NCI-H2227 (cell line): ENCODE measurements around the gene PAPOLG.
"Not testable (repeated sequence)": the region's sequence is repeated elsewhere in the genome, so short reads cannot be mapped to it uniquely, and the experiment has no call there.

Experiments
- DNase-seq: peaks from one replicate; lab custom pipeline; 2025; ENCODE audit not compliant: unreplicated experiment; lab: John Stamatoyannopoulos, UW

The PAPOLG gene

DNA sequence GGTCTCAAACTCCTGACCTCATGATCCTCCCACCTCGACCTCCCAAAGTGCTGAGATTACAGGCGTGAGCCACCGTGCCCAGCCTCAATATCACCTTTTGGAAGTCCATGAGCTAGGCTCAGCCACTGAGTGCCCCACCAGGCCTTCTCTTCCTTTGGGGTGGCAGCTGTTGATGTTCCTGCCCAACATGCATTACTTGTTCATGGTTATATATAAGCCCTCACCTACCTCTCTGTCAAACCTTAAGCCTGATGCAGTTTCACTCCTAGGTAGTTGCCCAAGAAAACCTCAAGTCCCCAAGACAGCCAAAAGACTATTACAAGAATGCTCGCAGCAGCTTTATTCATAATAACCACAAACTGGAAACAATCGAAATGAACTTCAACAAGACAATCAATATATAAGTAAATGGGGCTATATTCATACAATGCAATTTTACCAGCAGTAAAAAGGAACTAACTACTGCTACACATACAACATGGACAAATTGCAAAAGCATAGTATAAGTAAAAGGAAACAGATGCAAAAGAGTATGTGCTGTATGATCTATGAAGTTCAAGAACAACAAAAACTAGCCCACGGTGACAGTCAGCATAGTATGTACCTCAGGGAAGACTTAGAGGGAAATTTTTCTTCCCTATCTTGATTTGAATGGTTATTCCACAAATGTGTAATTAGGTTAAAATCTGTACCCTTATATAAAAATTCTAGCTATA is 65.7 kb downstream of the PAPOLG start:
- no peak for DNase-seq

DNA sequence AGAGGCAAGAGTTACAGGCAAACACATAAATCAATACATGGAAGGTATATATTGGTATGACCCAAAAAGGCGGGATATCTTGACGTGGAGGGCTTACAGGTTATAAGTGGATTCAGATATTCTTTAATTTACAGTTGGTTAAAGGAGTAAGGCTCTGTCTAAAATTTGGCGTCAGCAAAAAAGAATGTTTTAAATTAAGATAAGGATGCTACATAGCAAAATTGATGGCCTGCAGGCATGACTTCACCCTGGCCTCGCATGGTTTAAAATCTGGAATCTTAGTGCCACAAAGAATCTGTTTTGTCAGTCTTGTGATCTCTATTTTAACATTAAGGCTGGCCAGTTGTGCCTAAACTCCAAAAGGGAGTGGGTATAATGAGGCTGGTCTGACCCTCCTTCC is 66.9 kb downstream of the PAPOLG start:
- no peak for DNase-seq

DNA sequence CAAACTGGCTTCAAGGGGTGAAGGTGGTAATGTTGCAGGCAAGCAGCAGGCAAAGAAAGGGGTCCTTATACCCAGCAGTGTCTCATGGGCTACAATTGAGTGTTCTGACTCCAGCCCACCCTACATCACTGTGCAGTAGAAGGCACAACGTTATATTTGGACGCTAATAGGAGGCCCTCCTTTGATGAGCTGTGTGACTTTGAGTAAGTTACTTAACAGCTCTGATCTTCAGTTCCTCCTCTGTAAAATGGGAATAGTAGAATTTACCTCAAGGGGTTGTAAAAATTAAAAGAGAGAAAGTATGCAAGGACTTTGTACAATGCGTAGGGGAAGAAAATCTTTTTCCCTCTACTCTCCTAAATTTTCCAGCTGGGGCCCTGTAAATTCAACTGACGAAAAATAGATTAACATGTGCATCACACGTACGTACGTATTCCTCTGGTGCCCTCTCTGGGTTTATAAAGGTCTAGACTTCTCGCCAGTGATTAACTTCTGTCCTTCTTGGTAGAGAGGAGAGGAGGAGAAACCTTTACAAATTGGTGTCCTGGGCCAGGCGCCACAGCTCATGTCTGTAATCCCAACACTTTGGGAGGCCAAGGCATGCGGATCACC is 67.7 kb downstream of the PAPOLG start:
- no peak for DNase-seq

DNA sequence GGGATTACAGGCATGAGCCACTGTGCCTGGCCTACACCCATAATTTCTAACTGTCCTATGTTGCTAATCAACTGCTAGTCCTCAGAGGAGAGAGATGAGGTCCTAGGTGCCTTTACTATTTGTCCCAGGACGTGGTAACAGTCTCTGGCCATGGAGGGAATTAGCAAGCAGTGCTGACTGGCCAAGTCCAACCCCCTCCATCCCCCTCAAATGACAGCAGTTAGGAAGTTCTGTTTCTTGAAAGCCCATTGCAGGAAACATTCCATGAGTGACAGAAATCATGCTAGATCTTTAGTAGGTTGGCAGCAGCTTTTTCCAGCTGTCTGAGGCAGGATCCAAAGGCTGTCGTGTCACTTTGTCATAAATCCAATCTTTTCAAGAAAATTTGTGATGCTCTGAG is 69.6 kb downstream of the PAPOLG start:
- no peak for DNase-seq

DNA sequence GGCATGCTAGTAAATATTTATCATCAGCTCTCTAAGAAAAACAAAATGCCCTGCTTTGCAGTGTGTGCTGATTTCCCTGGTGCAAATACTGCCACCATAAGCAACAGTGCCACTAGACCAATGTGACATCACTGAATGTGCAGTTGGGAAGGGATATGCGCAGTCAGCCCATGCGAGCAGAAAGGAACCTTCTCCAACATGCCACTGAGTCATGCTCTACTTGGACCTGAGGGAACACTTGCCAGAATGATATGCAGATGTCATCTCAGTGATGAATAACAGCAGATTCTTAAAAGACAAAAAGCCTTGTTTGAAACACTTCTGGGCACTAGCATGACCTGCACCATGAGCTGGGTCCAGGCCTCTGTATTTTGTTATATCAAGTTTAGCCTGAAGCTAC is 70.0 kb downstream of the PAPOLG start:
- DNase-seq = no peak

DNA sequence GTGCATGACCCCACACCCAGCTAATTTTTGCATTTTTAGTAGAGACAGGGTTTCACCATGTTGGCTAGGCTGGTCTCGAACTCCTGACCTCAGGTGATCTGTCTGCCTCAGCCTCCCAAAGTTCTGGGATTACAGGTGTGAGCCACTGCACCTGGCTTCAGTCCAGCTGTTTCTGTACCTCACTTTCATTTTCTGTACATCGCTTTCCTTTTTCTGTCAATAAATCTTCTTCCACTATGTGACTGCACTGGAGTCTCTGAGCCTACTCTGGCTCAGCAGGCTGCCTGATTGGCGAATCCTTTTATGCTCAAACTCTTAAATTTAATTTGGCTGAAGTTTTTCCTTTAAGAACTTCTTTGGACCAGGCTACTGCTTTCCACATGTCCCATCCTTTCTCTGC is 70.8 kb downstream of the PAPOLG start:
- not testable (repeated sequence) for DNase-seq

DNA sequence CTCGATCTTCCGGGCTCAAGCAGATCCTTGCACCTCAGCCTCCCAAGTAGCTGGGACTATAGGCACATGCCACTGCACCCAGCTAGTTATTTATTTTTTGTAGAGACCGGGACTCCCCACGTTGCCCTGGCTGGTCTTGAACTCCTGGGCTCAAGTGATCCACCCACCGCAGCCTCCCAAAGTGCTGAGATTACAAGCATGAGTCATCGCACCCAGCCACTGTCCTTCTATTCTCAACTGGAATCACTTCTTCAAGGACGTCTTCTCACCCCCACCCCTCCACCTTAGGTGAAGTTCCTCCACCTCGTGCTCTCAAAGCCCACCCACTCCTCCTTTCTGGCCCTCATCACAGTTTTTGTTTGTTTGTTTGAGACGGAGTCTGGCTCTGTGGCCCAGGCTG is 71.3 kb downstream of the PAPOLG start:
- DNase-seq = no peak

DNA sequence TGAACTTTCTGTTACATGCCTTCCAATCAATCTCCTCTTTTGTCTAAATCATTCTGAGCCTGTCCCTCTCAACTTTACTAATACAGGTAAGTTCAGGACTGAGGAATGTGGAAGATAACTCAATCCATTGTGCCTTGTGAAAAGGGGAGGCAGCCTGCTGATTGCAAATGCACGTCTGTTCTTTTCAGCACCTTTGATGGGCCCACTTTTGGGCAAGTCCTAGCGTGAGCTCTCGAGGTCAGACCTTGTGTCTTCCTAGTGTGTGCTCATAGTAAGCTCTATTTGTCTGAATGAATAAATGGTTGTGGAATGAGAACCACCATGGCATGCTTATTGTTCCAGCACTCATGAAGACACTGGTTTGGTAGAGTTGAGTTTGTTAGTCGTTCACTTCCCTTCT is 74.9 kb downstream of the PAPOLG start:
- no peak for DNase-seq

DNA sequence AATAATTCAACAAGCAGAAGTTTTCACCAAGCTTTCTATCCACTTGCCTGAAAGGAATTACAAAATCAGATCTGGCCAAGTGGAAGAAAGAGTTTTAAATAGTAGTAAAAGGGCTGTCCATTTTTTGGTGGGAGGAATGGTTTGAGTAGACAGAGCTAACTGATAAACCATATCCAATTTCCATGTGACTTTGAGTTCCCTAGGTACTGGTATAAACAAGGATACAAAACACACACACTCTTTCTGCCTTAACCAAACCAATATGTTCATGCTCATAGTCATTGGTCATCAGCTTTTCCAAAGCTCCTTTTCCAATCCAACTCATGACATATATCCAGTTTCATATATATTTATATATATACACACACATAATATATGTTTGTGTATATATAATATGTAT is 75.9 kb downstream of the PAPOLG start:
- DNase-seq = no peak

DNA sequence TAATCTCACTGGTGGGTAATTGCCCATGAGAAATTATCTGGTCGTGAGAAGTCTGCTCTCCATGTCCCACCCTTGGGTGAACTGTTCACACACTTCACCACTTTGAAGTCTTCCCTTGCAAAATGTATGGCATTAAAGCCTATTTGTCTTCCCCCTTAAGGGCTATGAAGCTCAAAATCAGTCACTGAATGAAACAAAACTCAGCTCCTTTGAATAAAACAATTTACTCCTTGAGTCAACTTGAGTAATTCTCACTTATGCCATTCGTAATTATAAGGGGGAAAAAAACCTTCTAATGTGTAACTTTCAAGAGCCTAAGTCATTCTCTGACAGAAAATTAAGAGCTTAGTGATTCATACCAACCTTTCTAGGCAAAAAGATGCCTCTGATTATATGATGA is 76.6 kb downstream of the PAPOLG start:
- no peak for DNase-seq

DNA sequence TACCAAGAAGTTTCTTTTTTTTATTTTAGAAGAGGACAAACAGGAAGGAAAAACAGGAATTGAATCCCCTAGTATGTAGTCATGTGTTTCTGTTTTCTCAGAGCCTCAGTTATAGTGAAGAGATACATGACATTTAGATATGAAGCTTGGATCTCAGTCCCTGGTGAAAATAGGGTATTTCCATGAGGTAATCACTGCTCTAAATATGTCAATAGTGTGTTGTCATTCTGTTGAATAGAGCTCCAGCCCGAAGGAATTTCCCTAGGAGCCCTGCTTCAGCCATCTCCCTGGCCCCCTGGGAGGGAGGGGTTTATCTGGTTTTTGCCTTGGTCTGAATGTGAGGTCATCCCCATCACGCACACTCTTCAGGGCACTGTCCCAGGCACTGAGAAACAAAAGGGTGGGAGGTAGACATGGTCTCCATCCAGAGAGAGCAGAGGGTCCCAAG is 78.2 kb downstream of the PAPOLG start:
- no peak for DNase-seq

DNA sequence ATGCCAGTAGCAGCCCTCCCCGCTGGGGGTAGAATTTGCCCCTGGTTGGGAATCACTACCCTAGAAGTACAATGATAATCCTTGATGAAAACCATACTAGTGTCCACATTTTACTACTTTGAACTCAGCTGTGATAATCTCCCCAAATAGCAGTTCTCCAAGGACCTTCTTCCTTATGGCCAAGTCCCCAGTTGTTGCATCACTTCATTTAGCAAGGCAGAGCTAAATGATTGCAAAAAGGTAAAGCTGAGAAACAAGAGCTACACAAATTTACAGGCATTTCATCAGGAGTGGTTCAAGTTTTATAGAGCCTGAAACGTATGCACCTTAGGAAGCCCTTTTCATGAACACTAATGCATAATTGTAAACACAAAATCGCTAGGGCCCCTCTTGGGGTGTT is 80.4 kb downstream of the PAPOLG start:
- no peak for DNase-seq

DNA sequence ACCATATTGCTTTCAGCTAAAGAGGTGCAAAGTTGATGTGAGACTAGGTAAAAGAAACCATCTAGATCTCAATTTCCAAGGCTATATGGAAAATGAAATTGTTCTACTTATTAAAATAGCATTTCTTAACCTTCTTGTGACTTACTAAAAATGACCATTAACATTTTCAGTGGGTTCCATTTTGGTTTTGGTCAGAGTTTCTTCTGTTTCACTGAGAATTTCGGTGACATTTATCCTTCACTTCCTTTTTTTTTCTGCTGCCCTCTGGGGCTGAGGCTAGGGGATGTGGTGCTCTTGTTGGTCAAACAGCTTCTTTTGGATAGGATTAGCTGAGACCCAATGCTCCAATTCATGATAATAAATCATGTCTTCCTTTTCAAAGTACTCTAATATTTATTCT is 81.1 kb downstream of the PAPOLG start:
- DNase-seq = no peak

DNA sequence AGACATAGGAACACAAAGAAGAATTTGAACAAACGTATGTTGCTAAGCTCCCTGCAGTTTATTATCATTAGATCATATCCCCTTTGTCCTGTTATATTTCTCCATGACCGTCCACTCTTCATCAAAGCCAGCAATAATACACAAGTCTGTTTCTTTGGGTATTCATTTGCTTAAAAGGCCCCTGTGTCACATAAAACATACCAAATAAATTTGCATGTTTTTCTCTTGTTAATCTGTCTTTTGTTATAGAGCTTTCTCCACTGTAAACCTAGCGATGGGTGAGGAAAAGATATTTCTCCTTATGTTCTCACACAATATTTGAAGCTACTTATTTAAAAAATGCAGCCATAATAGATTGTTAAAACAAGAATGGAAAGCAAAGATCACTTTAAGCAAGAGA is 82.4 kb downstream of the PAPOLG start:
- DNase-seq = no peak

DNA sequence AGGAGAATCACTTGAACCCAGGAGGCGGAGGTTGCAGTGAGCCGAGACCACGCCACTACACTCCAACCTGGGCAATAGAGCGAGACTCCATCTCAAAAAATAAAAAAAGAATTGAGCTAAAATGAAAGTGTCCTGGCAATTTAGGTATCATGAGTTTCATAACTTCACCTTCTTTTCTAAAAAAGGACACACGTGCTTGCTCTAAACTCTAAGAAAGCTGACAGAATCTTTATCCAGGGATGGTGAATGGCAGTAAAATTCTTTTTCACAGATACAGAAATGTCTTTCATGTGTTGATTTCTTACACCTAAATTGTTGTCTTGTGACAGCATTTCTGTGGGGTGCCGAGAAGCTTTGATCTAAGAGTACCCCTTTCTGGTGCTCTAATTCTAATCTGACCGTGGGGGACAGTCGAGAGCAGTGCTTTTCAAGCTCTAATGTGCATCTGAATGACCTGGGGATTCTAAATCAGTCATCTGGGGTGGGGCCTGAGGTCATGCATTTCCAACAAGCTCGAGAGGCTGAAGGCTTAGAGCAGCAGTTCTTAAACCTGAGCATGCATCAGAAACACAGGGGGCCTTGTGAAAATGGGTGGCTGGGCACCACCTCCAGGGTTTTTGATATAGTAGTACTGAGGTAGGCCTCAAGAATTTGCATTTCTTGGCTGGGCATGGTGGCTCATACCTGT is 83.2 kb downstream of the PAPOLG start:
- no peak for DNase-seq

DNA sequence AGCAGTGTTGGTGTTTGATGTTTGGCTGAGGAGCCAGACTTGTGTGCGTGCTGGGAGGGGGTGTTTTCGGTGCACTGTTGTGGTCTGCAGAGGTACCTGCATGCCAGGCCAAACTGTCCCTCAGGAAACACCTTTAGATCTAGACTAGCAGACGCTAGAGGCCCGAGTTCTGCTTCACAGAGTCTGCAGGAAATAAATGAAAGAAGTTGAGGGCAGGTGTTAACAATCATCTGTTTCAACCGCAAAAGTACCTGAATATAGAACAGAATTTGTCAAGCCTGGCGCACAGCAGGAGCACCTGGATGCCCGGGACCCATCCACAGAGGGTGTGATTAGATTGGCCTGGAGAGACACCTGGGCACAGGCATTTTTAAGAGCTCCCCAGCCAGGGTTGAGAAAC is 84.8 kb downstream of the PAPOLG start:
- DNase-seq = no peak

DNA sequence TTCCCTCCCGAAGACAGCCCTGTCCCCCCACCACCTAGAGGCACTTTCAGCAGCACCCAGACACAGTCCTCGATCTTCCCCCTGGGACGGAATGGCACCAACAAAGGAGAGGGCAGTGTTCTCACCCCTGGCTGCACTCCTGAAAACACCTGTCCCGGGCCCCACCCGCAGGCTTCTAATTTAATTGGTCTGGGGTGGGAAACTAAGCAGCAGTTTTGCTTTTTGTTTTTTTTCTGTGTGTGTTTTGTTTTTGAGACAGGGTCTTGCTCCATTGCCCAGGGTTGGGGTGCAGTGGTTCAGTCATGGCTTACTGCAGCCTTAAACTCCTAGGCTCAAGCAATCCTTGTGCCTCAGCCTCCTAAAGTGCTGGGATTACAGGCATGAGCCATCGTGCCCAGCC is 86.9 kb downstream of the PAPOLG start:
- DNase-seq = no peak

DNA sequence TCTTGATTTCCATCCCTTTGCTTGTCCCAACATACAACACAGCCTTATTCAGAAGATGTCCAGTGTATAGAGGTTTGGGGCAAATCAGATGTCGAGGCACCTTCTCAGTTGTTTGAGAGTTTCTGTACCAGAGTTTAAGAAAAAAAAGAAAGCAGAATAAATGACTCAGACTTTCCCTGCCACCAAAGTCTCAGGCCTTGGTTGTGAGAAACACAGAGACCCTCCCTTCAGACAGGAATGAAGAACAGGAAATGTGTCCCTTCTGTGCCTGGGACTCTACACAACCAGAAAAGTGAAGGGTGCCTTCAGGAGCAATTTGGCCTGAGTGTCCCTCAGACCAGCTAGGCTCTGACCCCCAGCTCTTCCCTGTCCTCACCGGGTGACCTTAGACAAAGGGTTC is 88.0 kb downstream of the PAPOLG start:
- no peak for DNase-seq

DNA sequence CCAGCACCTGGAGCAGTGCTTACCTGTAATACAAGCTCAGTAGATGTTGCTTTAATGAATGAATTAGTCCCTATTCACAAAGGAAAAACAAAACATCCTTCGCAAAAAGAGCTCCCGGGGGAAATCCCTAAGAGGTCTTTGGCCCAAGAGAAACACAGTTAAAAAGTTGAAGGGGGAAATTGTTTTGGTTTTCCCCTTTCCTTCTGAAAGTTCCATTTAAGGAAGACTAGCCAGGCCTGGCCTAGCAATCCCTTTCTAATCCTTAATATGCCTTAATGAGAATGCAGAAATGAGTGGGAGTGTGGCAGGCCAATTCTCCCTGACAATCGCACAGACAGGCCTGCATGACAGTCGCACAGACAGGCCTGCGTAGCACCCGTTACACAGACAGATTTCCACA is 91.8 kb downstream of the PAPOLG start:
- no peak for DNase-seq
